Measurements from ENCODE around the gene GRIK3. TPM values are rescaled to one million over a fixed set of nuclear protein-coding genes. Genes with fewer than 3 reads are reported as not detected.
A peak's percentile ranks its signal among the peaks of the same experiment; 100 is the strongest.

Gene GRIK3
- total and polyA plus RNA-seq, 8 donors: under 0.01 to 4.9 (median 0.46) TPM; not detected in 1

DNA sequence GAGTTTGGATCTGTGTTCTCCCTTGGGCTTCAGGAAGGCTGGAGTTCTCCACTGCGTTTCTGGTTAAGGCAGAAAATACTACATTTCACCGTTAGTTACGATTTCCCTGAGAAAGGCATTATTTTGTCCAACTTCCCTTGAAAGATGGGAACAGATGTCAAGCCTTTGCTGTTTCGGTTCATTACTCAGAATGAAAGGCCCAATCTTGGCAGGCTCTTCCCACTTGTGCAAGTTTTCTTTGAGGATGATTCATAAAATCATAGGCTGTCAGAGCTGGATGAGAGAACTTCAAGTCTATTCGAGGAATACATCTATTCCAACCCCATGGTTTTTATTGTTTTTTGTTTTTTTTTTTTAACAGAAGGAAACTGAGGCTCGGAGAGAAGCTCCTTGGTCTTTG is 205.2 kb downstream of the GRIK3 start:
- no peak for DNase-seq
- TF ChIP-seq POLR2AphosphoS5 (IDR thresholded peaks at IDR 0.05) (no peak), POLR2A (IDR thresholded peaks at IDR 0.05) (no peak), EP300 (IDR thresholded peaks at IDR 0.05) (no peak)
- TF ChIP-seq, protein P1, sequence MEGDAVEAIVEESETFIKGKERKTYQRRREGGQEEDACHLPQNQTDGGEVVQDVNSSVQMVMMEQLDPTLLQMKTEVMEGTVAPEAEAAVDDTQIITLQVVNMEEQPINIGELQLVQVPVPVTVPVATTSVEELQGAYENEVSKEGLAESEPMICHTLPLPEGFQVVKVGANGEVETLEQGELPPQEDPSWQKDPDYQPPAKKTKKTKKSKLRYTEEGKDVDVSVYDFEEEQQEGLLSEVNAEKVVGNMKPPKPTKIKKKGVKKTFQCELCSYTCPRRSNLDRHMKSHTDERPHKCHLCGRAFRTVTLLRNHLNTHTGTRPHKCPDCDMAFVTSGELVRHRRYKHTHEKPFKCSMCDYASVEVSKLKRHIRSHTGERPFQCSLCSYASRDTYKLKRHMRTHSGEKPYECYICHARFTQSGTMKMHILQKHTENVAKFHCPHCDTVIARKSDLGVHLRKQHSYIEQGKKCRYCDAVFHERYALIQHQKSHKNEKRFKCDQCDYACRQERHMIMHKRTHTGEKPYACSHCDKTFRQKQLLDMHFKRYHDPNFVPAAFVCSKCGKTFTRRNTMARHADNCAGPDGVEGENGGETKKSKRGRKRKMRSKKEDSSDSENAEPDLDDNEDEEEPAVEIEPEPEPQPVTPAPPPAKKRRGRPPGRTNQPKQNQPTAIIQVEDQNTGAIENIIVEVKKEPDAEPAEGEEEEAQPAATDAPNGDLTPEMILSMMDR (IDR thresholded peaks at IDR 0.05): no peak
- Histone ChIP-seq H3K4me1 (no peaks in the 10 kb centered on the region), H3K36me3 (no peaks in the 10 kb centered on the region), H3K27ac (no peak overlapping the region), H3K9me3 (no peaks in the 10 kb centered on the region), H3K4me3 (no peak overlapping the region), H3K27me3 (peaks cover 0 to 65% (median 5%) of the 10 kb centered on the region in 3 donors)
- intact Hi-C loops (cut with DNase I; ENCODE audit: low total_unique reads): no loop called here
- 72 to 84% (median 81%) methylated on average over 6 of the region's 6 CpGs for WGBS, 5 donors

DNA sequence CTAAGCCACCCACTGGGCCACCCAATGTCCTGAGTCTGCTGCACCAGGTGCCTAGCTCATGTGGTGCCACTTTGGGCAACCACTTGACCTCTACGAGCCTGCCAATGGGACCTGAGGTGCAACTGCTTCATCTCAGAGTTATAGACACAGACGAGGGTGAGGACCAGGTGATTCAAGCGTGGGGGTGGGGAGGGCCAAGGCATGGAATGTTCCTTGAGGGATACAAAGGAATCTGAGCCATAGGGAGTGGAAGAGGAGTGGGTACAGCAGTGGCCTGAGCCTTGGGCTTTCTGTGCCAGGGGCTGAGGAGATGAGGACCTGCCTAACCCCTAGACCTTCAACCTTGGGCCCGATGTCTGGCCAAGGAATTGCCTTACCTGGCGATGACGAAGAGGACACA is 209.1 kb downstream of the GRIK3 start:
- Histone ChIP-seq H3K4me1 (no peaks in the 10 kb centered on the region), H3K9me3 (no peaks in the 10 kb centered on the region), H3K27ac (no peak overlapping the region), H3K27me3 (peaks cover 0 to 59% (median 10%) of the 10 kb centered on the region in 3 donors), H3K4me3 (no peak overlapping the region), H3K36me3 (no peaks in the 10 kb centered on the region)
- WGBS, 5 donors: 73 to 82% (median 79%) methylated on average over 6 of the region's 6 CpGs
- TF ChIP-seq POLR2A (IDR thresholded peaks at IDR 0.05) (no peak), EP300 (IDR thresholded peaks at IDR 0.05) (no peak), POLR2AphosphoS5 (IDR thresholded peaks at IDR 0.05) (no peak)
- TF ChIP-seq, protein P1 (IDR thresholded peaks at IDR 0.05): no peak
- DNase-seq: no peak
- intact Hi-C loops (cut with DNase I; ENCODE audit: low total_unique reads): no loop called here

DNA sequence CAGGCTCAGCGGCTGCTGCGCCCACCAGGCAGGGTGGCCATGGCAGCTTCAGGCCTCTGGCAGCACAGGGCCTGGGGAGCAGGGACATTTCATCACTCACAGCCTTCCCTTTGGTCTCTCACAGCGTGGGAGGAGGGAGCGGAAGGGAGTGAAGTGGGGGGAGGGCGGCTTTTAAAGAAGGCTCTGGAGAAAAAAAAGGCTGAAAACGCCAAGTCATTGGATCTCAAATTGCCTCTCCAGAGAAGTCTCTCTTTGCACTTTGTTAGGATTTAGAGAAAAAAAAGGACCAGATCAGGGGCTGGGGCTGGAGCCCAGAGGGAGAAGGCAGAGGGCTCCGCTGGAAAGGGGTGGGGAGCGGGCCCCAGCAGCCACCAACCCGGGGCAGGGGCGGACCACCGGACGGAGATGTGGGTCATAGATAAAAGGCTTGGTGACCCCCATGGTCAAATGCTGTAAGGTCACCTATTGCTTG is 209.9 kb downstream of the GRIK3 start:
- peak in 1 of 2 donors; percentile 24 for DNase-seq
- WGBS, 5 donors: 26 to 34% (median 31%) methylated on average over 12 of the region's 12 CpGs
- peaks cover 0 to 60% (median 15%) of the 10 kb centered on the region in 3 donors for H3K27me3 ChIP-seq
- H3K27ac ChIP-seq: no peak overlapping the region
- TF ChIP-seq, protein P1 (IDR thresholded peaks at IDR 0.05): no peak
- TF ChIP-seq EP300 (IDR thresholded peaks at IDR 0.05): no peak
- no peak for TF ChIP-seq POLR2A (IDR thresholded peaks at IDR 0.05)
- TF ChIP-seq POLR2AphosphoS5 (IDR thresholded peaks at IDR 0.05): no peak
- no peak overlapping the region for H3K4me3 ChIP-seq
- no peaks in the 10 kb centered on the region for H3K36me3 ChIP-seq
- intact Hi-C loops (cut with DNase I; ENCODE audit: low total_unique reads): no loop called here
- H3K4me1 ChIP-seq: no peaks in the 10 kb centered on the region
- no peaks in the 10 kb centered on the region for H3K9me3 ChIP-seq

DNA sequence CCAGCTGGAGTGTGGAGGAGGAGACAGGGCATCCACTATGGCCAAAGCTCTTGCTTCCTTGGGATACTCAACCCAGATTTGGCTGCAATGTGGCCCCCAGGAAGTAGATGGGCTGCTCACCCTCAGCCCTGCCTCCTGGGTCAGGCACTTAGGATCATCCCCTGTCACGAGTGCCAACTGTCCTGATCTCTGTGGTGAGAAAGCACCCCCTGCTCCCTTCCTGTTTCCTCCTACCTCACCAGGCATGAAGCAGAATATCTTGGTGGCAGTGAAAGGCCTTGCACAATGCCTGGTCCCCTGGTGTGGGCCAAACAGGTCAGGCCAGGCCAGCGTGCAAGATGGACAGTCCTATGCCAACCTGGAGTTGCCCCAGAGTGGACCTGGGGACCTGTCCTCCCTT is 211.7 kb downstream of the GRIK3 start:
- Histone ChIP-seq H3K27ac (no peak overlapping the region), H3K4me1 (no peaks in the 10 kb centered on the region), H3K27me3 (peaks cover 0 to 66% (median 17%) of the 10 kb centered on the region in 3 donors), H3K9me3 (no peaks in the 10 kb centered on the region), H3K4me3 (no peak overlapping the region), H3K36me3 (no peaks in the 10 kb centered on the region)
- intact Hi-C loops (cut with DNase I; ENCODE audit: low total_unique reads): no loop called here
- no peak for DNase-seq
- no peak for TF ChIP-seq POLR2A (IDR thresholded peaks at IDR 0.05)
- no peak for TF ChIP-seq EP300 (IDR thresholded peaks at IDR 0.05)
- TF ChIP-seq POLR2AphosphoS5 (IDR thresholded peaks at IDR 0.05): no peak
- TF ChIP-seq, protein P1 (IDR thresholded peaks at IDR 0.05): no peak
- 34 to 80% (median 45%) methylated on average over 1 to 2 of the region's 2 CpGs for WGBS, 5 donors

All from stomach (tissue), 9 donors.